HEK293T (cell line): ENCODE measurements around the gene HEPN1.

Experiments used
- ARNT ChIP-seq: fragments of 450-650 bp; IDR thresholded peaks from 2 replicates; pipeline ENCODE4 v1.6.1; 2017; ENCODE audit warnings: mild to moderate bottlenecking
- BHLHE40 ChIP-seq: fragments of 450-650 bp; IDR thresholded peaks from 2 replicates; pipeline ENCODE4 v1.6.1; 2016; ENCODE audit warnings: mild to moderate bottlenecking, moderate library complexity, borderline replicate concordance
- ELF4 ChIP-seq: fragments of 450-650 bp; IDR thresholded peaks from 2 replicates; pipeline ENCODE4 v1.6.1; 2017; ENCODE audit warnings: antibody characterized with exemption
- FOXA1 ChIP-seq: fragments of 450-650 bp; IDR thresholded peaks from 2 replicates; pipeline ENCODE4 v1.6.1; 2016; ENCODE audit warnings: mild to moderate bottlenecking
- FOXK2 ChIP-seq: fragments of 450-650 bp; IDR thresholded peaks from 2 replicates; pipeline ENCODE4 v1.6.1; 2016; ENCODE audit warnings: mild to moderate bottlenecking
- LEF1 ChIP-seq: fragments of 450-650 bp; IDR thresholded peaks from 2 replicates; pipeline ENCODE4 v1.6.1; 2017; ENCODE audit warnings: mild to moderate bottlenecking, borderline replicate concordance
- NFRKB ChIP-seq: fragments of 450-650 bp; IDR thresholded peaks from 2 replicates; pipeline ENCODE4 v1.6.1; 2016; ENCODE audit warnings: mild to moderate bottlenecking, moderate library complexity
- PKNOX1 ChIP-seq: fragments of 450-650 bp; IDR thresholded peaks from 2 replicates; pipeline ENCODE4 v1.6.1; 2016
- SP1 ChIP-seq: fragments of 450-650 bp; IDR thresholded peaks from 2 replicates; pipeline ENCODE4 v1.6.1; 2017
- SUZ12 ChIP-seq: fragments of 450-650 bp; IDR thresholded peaks from 2 replicates; pipeline ENCODE4 v1.6.1; 2016; ENCODE audit warnings: mild to moderate bottlenecking
- ZNF384 ChIP-seq: fragments of 450-650 bp; IDR thresholded peaks from 2 replicates; pipeline ENCODE4 v1.6.1; 2016

DNA sequence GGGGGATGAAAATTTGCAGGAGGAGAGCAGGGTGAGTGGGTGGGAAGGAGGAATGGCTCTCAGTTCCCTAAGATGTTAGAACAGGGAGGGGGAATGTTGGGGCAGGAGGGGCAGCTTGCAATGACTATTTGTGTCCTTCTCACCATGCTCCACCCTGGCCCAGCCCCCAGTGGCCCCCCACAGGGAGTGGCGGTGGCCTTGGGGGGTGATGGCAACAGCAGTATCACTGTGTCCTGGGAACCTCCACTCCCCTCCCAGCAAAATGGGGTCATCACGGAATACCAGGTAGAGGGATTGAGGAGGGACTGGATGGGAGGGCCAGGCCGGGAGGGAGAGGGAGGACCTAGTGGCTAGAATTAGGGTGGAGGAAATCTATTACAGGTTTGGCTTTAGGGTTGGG is 43.6 kb upstream of the HEPN1 start:
- TF ChIP-seq BHLHE40 (no peak), FOXA1 (no peak), SP1 (no peak), FOXK2 (no peak), NFRKB (no peak), ZNF384 (no peak), SUZ12 (no peak), ARNT (no peak), PKNOX1 (no peak), LEF1 (no peak), ELF4 (no peak)
